IMR-90 (cell line): Measurements from ENCODE around the gene DIP2C.

Experiments used
- CEBPB ChIP-seq: IDR thresholded peaks from 2 replicates; pipeline ENCODE4 v1.6.1; 2012; ENCODE audit warnings: low read depth, low read length, improper control_type of control experiment
- CHD1 ChIP-seq: IDR thresholded peaks from 2 replicates; pipeline ENCODE4 v1.6.1; 2012; ENCODE audit warnings: low read depth, low read length, improper control_type of control experiment
- CTCF ChIP-seq: conservative IDR thresholded peaks from 2 replicates; pipeline ENCODE4 v1.5.1; 2012; ENCODE audit warnings: mild to moderate bottlenecking, low read depth, low read length, improper control_type of control experiment
- ELK1 ChIP-seq: fragments of 150-350 bp; IDR thresholded peaks from 2 replicates; pipeline ENCODE4 v1.6.1; 2016; ENCODE audit warnings: low read depth, mild to moderate bottlenecking, low read length, moderate library complexity, borderline replicate concordance
- MAFK ChIP-seq: IDR thresholded peaks from 2 replicates; pipeline ENCODE4 v1.6.1; 2012; ENCODE audit warnings: low read depth, low read length, improper control_type of control experiment
- MAZ ChIP-seq: IDR thresholded peaks from 2 replicates; pipeline ENCODE4 v1.6.1; 2012; ENCODE audit warnings: low read depth, mild to moderate bottlenecking, low read length, improper control_type of control experiment, moderate library complexity, borderline replicate concordance
- MXI1 ChIP-seq: IDR thresholded peaks from 2 replicates; pipeline ENCODE4 v1.6.1; 2012; ENCODE audit warnings: low read depth, mild to moderate bottlenecking, low read length, moderate library complexity, borderline replicate concordance
- POLR2A ChIP-seq: IDR thresholded peaks from 2 replicates; pipeline ENCODE4 v1.6.1; 2012; ENCODE audit warnings: mild to moderate bottlenecking, low read depth, low read length
- RAD21 ChIP-seq: IDR thresholded peaks from 2 replicates; pipeline ENCODE4 v1.6.1; 2012; ENCODE audit warnings: low read length, improper control_type of control experiment
- RCOR1 ChIP-seq: IDR thresholded peaks from 2 replicates; pipeline ENCODE4 v1.6.1; 2012; ENCODE audit warnings: mild to moderate bottlenecking, low read length, improper control_type of control experiment; ENCODE audit not compliant: insufficient replicate concordance
- RFX5 ChIP-seq: IDR thresholded peaks from 2 replicates; pipeline ENCODE4 v1.8.0; 2012; ENCODE audit warnings: low read depth, mild to moderate bottlenecking, low read length, moderate library complexity
- SMC3 ChIP-seq: fragments of 150-350 bp; IDR thresholded peaks from 2 replicates; pipeline ENCODE4 v1.6.1; 2016; ENCODE audit warnings: low read depth, mild to moderate bottlenecking, antibody characterized with exemption, low read length, moderate library complexity
- USF2 ChIP-seq: fragments of 150-350 bp; IDR thresholded peaks from 2 replicates; pipeline ENCODE4 v1.6.1; 2017; ENCODE audit warnings: mild to moderate bottlenecking, antibody characterized with exemption, low read length, low read depth

GRCh38 chr10:546971-547590 lies 142.4 kb downstream of the DIP2C start:
- no peak for TF ChIP-seq POLR2A
- no peak for TF ChIP-seq SMC3
- TF ChIP-seq ELK1: no peak
- no peak for TF ChIP-seq CTCF
- no peak for TF ChIP-seq MAZ
- no peak for TF ChIP-seq RCOR1
- no peak for TF ChIP-seq CHD1
- no peak for TF ChIP-seq USF2
- TF ChIP-seq RFX5: no peak
- TF ChIP-seq CEBPB: no peak
- no peak for TF ChIP-seq RAD21
- TF ChIP-seq MAFK: no peak
- no peak; the same call in 1 of the 2 replicates for TF ChIP-seq MXI1
